ENCODE results near the gene OR5K4.

GRCh38 chr3:98361289-98361688 is 7.6 kb downstream of the OR5K4 start:
- TF ChIP-seq POLR2A (IDR thresholded peaks at IDR 0.05; ENCODE audit: low read depth, low read length): no peak
- TF ChIP-seq POLR2AphosphoS5 (IDR thresholded peaks at IDR 0.05; ENCODE audit: low read depth, low read length): no peak
- TF ChIP-seq TAF1 (IDR thresholded peaks at IDR 0.05; ENCODE audit: borderline replicate concordance, low read depth, low read length): no peak
